Cardiac muscle cell (in vitro differentiated cells and primary cell): ENCODE results near the gene FAM171A2. TPM values are rescaled to one million over a fixed set of nuclear protein-coding genes. Genes with fewer than 3 reads are reported as not detected.

Source experiments
- DNase-seq, 2 donors: peaks; one replicate each; pipeline versions ENCODE4 v3.0.0 to v3.0.0-alpha.2; 2010 to 2017; ENCODE audit warnings: low read depth in 1 of 2, low spot score in 1 of 2
- H3K27ac ChIP-seq: fragments of 200-600 bp; sonication (generic); 2 replicates; pipeline ENCODE4 v1.5.1; 2016
- H3K27me3 ChIP-seq: fragments of 200-600 bp; sonication (generic); 2 replicates; pipeline ENCODE4 v1.6.0; 2016; ENCODE audit warnings: control low read depth
- H3K36me3 ChIP-seq: fragments of 200-600 bp; sonication (generic); 2 replicates; pipeline ENCODE4 v1.5.1; 2016; ENCODE audit warnings: control low read depth
- H3K4me1 ChIP-seq: fragments of 200-600 bp; sonication (generic); 2 replicates; pipeline ENCODE4 v1.8.1; 2017; ENCODE audit warnings: low read depth, mild to moderate bottlenecking, mixed run types
- H3K4me3 ChIP-seq: fragments of 200-600 bp; sonication (generic); 2 replicates; pipeline ENCODE4 v1.5.1; 2016; ENCODE audit warnings: mild to moderate bottlenecking
- H3K9me3 ChIP-seq: fragments of 200-600 bp; sonication (generic); 2 replicates; pipeline ENCODE4 v1.5.1; 2017; ENCODE audit warnings: low read depth, mild to moderate bottlenecking, control low read depth
- CTCF ChIP-seq: IDR thresholded peaks from 2 replicates; pipeline ENCODE4 v1.5.1; 2012; ENCODE audit warnings: low read depth, mild to moderate bottlenecking, low read length
- polyA plus RNA-seq: library from polyadenylated mRNA; unstranded; fragments of >200 nt; fragmentation: Nextera tagmentation; extraction: Ambion mirVana; gene quantifications from 2 replicates; pipeline ENCODE4 v1.2.1, GENCODE V29; 2016
- total RNA-seq: library from RNA; depleted of rRNA; stranded (reverse); fragments of >200 nt; gene quantifications from 2 replicates; pipeline ENCODE4 v1.2.3, GENCODE V29; 2016

FAM171A2 gene
- total and polyA plus RNA-seq, 2 experiments from 2014 or later: 38.6 to 49.5 TPM

- no peak for TF ChIP-seq CTCF
- H3K4me1 ChIP-seq: peaks cover 14% of the 10 kb centered on the region
- no peak for DNase-seq
- no peak overlapping the region for H3K27ac ChIP-seq
- H3K36me3 ChIP-seq: no peaks in the 10 kb centered on the region
- H3K4me3 ChIP-seq: no peak overlapping the region
- H3K27me3 ChIP-seq: no peaks in the 10 kb centered on the region
- no peaks in the 10 kb centered on the region for H3K9me3 ChIP-seq
Measured at GRCh38 chr17:44356241-44356640, 7.4 kb downstream of the FAM171A2 start.

- Histone ChIP-seq H3K4me1 (peaks cover 9% of the 10 kb centered on the region), H3K36me3 (no peaks in the 10 kb centered on the region), H3K27ac (no peak overlapping the region), H3K9me3 (no peaks in the 10 kb centered on the region), H3K4me3 (no peak overlapping the region), H3K27me3 (no peaks in the 10 kb centered on the region)
- no peak for DNase-seq
- no peak for TF ChIP-seq CTCF
Measured at GRCh38 chr17:44355642-44356099, 8.0 kb downstream of the FAM171A2 start.

- Histone ChIP-seq H3K4me1 (peaks cover 3% of the 10 kb centered on the region), H3K27me3 (no peaks in the 10 kb centered on the region), H3K4me3 (no peak overlapping the region), H3K9me3 (no peaks in the 10 kb centered on the region), H3K27ac (no peak overlapping the region), H3K36me3 (no peaks in the 10 kb centered on the region)
- TF ChIP-seq CTCF: peak; percentile 27
- peak; percentile 37 to 79 for DNase-seq
Measured at GRCh38 chr17:44354582-44355561, 8.8 kb downstream of the FAM171A2 start.

GRCh38 chr17:44353672-44354331 is 9.9 kb downstream of the FAM171A2 start:
- H3K27me3 ChIP-seq: no peaks in the 10 kb centered on the region
- peak overlapping the region; percentile 21 for H3K4me3 ChIP-seq
- H3K27ac ChIP-seq: no peak overlapping the region
- H3K4me1 ChIP-seq: no peaks in the 10 kb centered on the region
- H3K36me3 ChIP-seq: no peaks in the 10 kb centered on the region
- DNase-seq: peak; percentile 26 to 64
- TF ChIP-seq CTCF: no peak
- H3K9me3 ChIP-seq: no peaks in the 10 kb centered on the region

GRCh38 chr17:44352828-44353671 is 10.6 kb downstream of the FAM171A2 start:
- Histone ChIP-seq H3K4me3 (peak overlapping the region; percentile 21), H3K36me3 (no peaks in the 10 kb centered on the region), H3K4me1 (no peaks in the 10 kb centered on the region), H3K27me3 (no peaks in the 10 kb centered on the region), H3K27ac (no peak overlapping the region), H3K9me3 (no peaks in the 10 kb centered on the region)
- DNase-seq: no peak
- TF ChIP-seq CTCF: no peak
